ENCODE data around the gene BICD1. TPM values are rescaled to one million over a fixed set of nuclear protein-coding genes. Genes with fewer than 3 reads are reported as not detected.

BICD1 gene
- total RNA-seq, 4 donors from 2014 or later: 0.70 to 7.8 (median 2.8) TPM

- TF ChIP-seq POLR2A (IDR thresholded peaks at IDR 0.05) (no peak), CTCF (IDR thresholded peaks at IDR 0.05) (peak in 3 of 6 experiments; percentile 16 to 46 (median 38))
- no peak for DNase-seq
- no peaks in the 10 kb centered on the region for H3K27me3 ChIP-seq
- H3K27ac ChIP-seq: no peak overlapping the region
- H3K36me3 ChIP-seq: peaks cover 0 to 4% (median 0%) of the 10 kb centered on the region in 3 donors
- no peaks in the 10 kb centered on the region for H3K9me3 ChIP-seq
- no peaks in the 10 kb centered on the region for H3K4me1 ChIP-seq
- WGBS, 2 donors: 38 to 100% methylated on average over 1 of the region's 1 CpG
- H3K4me3 ChIP-seq: no peak overlapping the region
- intact Hi-C loops (cut with DNase I): loop anchor here (10.0 kb wide), 2 partner anchors 240 to 620 kb away; no protein-coding TSS in a partner anchor
Observed at GRCh38 chr12:32305163-32305562, 198.5 kb downstream of the BICD1 start.

- no peak for TF ChIP-seq POLR2A (IDR thresholded peaks at IDR 0.05)
- TF ChIP-seq CTCF (IDR thresholded peaks at IDR 0.05): no peak
- DNase-seq: no peak
- intact Hi-C loops (cut with DNase I): loop anchor here (10.0 kb wide), 2 partner anchors 243 to 623 kb away; no protein-coding TSS in a partner anchor
- Histone ChIP-seq H3K36me3 (peaks cover 0 to 4% (median 0%) of the 10 kb centered on the region in 3 donors), H3K4me3 (no peak overlapping the region), H3K9me3 (no peaks in the 10 kb centered on the region), H3K4me1 (peaks cover 0 to 5% (median 0%) of the 10 kb centered on the region in 3 donors), H3K27me3 (no peaks in the 10 kb centered on the region), H3K27ac (no peak overlapping the region)
- 61 to 77% methylated on average over 3 of the region's 3 CpGs for WGBS, 2 donors
Observed at GRCh38 chr12:32307326-32307725, 200.7 kb downstream of the BICD1 start.

GRCh38 chr12:32309811-32310736, 203.4 kb downstream of the BICD1 start:
- no peak overlapping the region for H3K27ac ChIP-seq
- DNase-seq: no peak
- intact Hi-C loops (cut with DNase I): loop anchor here (10.0 kb wide), 2 partner anchors 245 to 625 kb away; no protein-coding TSS in a partner anchor
- H3K27me3 ChIP-seq: no peaks in the 10 kb centered on the region
- TF ChIP-seq POLR2A (IDR thresholded peaks at IDR 0.05) (no peak), CTCF (IDR thresholded peaks at IDR 0.05) (no peak)
- H3K9me3 ChIP-seq: no peaks in the 10 kb centered on the region
- WGBS, 2 donors: 51% methylated on average over 10 of the region's 10 CpGs
- no peak overlapping the region for H3K4me3 ChIP-seq
- peaks cover 0 to 5% (median 0%) of the 10 kb centered on the region in 3 donors for H3K4me1 ChIP-seq
- peaks cover 0 to 4% (median 0%) of the 10 kb centered on the region in 3 donors for H3K36me3 ChIP-seq

GRCh38 chr12:32312049-32312670, 205.5 kb downstream of the BICD1 start:
- intact Hi-C loops (cut with DNase I): no loop called here
- Histone ChIP-seq H3K4me3 (no peak overlapping the region), H3K9me3 (no peaks in the 10 kb centered on the region), H3K36me3 (no peaks in the 10 kb centered on the region), H3K4me1 (peaks cover 0 to 5% (median 0%) of the 10 kb centered on the region in 3 donors), H3K27ac (no peak overlapping the region), H3K27me3 (no peaks in the 10 kb centered on the region)
- no peak for DNase-seq
- 82 to 83% methylated on average over 2 of the region's 2 CpGs for WGBS, 2 donors
- TF ChIP-seq POLR2A (IDR thresholded peaks at IDR 0.05): no peak
- peak in 5 of 6 experiments; percentile 45 to 62 (median 48) for TF ChIP-seq CTCF (IDR thresholded peaks at IDR 0.05)

DNA sequence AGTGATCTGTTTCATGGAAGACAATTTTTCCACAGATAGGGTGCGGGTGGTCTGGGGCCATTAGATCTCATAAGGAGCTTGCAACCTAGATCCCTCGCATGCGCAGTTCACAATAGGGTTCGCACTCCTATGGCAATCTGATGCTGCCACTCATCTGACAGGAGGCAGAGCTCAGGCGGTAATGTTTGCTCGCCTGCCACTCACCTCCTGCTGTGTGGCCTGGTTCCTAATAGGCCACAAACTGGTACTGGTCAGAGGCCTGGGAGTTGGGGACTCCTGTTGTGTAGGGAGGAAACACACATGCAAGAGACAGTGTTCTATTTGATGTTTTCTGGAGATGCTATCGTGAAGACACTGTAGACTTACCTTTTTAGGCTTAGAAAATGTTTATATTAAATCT, 215.7 kb downstream of the BICD1 start:
- DNase-seq: no peak
- 97 to 98% methylated on average over 7 of the region's 7 CpGs for WGBS, 2 donors
- intact Hi-C loops (cut with DNase I): no loop called here
- Histone ChIP-seq H3K36me3 (peaks cover 0 to 1% (median 0%) of the 10 kb centered on the region in 3 donors), H3K9me3 (no peaks in the 10 kb centered on the region), H3K4me3 (no peak overlapping the region), H3K27me3 (no peaks in the 10 kb centered on the region), H3K27ac (no peak overlapping the region), H3K4me1 (no peaks in the 10 kb centered on the region)
- no peak for TF ChIP-seq POLR2A (IDR thresholded peaks at IDR 0.05)
- no peak for TF ChIP-seq CTCF (IDR thresholded peaks at IDR 0.05)

All from esophagus squamous epithelium (tissue), 5 donors.